ENCODE measurements around the gene FNBP1L.

GRCh38 chr1:93489756-93490155 lies 41.8 kb downstream of the FNBP1L start:
- TF ChIP-seq REST (IDR thresholded peaks at IDR 0.05; ENCODE audit: insufficient read depth in 1 of 2, low read depth in 2 of 2, low read length in 2 of 2) (no peak), POLR2AphosphoS5 (IDR thresholded peaks at IDR 0.05; ENCODE audit: low read depth, low read length) (no peak), TAF1 (IDR thresholded peaks at IDR 0.05; ENCODE audit: borderline replicate concordance, insufficient read depth, low read length) (no peak)
